Fibroblast of pulmonary artery (primary cell): ENCODE data around the gene COPB1.

Source experiments
- DNase-seq: peaks from one replicate; pipeline ENCODE4 v3.0.0-alpha.2; 2010; ENCODE audit warnings: low read depth
- H3K4me3 ChIP-seq: replicated peaks from 2 replicates; pipeline ENCODE4 v1.5.1; 2011; ENCODE audit warnings: low read depth, mild to moderate bottlenecking, control low read depth, low read length, moderate library complexity
- CTCF ChIP-seq: IDR thresholded peaks from 2 replicates; pipeline ENCODE4 v1.5.1; 2011; ENCODE audit warnings: mild to moderate bottlenecking, control low read depth, low read length, inconsistent platforms; ENCODE audit errors: missing control alignments

COPB1 gene

GRCh38 chr11:14443638-14444037 is 56.0 kb downstream of the COPB1 start:
- DNase-seq: peak; percentile 37
- TF ChIP-seq CTCF: no peak
- H3K4me3 ChIP-seq: no peak overlapping the region

- no peak for DNase-seq
- no peak for TF ChIP-seq CTCF
- no peak overlapping the region for H3K4me3 ChIP-seq
These were observed 63.7 kb downstream of the COPB1 start for GRCh38 chr11:14435717-14436512.

- no peak for DNase-seq
- TF ChIP-seq CTCF: no peak
- no peak overlapping the region for H3K4me3 ChIP-seq
These were observed 74.0 kb downstream of the COPB1 start for GRCh38 chr11:14425621-14426020.

- no peak for TF ChIP-seq CTCF
- peak; percentile 56 for DNase-seq
- H3K4me3 ChIP-seq: no peak overlapping the region
These were observed 75.5 kb downstream of the COPB1 start for GRCh38 chr11:14424096-14424495.

GRCh38 chr11:14423633-14424032 is 76.0 kb downstream of the COPB1 start:
- DNase-seq: peak; percentile 64
- H3K4me3 ChIP-seq: no peak overlapping the region
- no peak for TF ChIP-seq CTCF

- DNase-seq: no peak
- no peak overlapping the region for H3K4me3 ChIP-seq
- TF ChIP-seq CTCF: no peak
These were observed 76.8 kb downstream of the COPB1 start for GRCh38 chr11:14422814-14423182.
